Ovary (tissue), 9 donors: ENCODE measurements around the gene PHOX2B. TPM values are rescaled to one million over a fixed set of nuclear protein-coding genes. Genes with fewer than 3 reads are reported as not detected.

Experiments used
- DNase-seq, 5 donors: peaks; one replicate each; pipeline ENCODE4 v3.0.0-alpha.2; 2019 to 2020
- H3K27ac ChIP-seq, 2 donors: fragments of 200-600 bp; one replicate each; pipeline versions ENCODE4 v1.5.1 to v1.8.0; 2019 to 2022
- H3K27me3 ChIP-seq: fragments of 200-600 bp; one replicate; pipeline ENCODE4 v1.8.0; 2022
- H3K36me3 ChIP-seq: fragments of 200-600 bp; sonication (generic); one replicate; pipeline ENCODE4 v1.5.1; 2019
- H3K4me1 ChIP-seq: one replicate; pipeline ENCODE4 v1.8.1; 2013; ENCODE audit warnings: mild to moderate bottlenecking, moderate library complexity; ENCODE audit not compliant: insufficient read depth
- H3K4me3 ChIP-seq: fragments of 200-600 bp; sonication (generic); one replicate; pipeline ENCODE4 v1.5.1; 2017
- H3K9me3 ChIP-seq, 2 donors: fragments of 200-600 bp in 1 of 2; sonication (generic) in 1 of 2; one replicate each; pipeline versions ENCODE4 v1.5.1 to v1.8.1; 2013 to 2019; ENCODE audit warnings: mild to moderate bottlenecking in 1 of 2, moderate library complexity in 1 of 2
- CTCF ChIP-seq, 3 donors: fragments of 450-650 bp in 2 of 3; fragments of 200-600 bp in 1 of 3; IDR thresholded peaks; one replicate each; pipeline versions ENCODE4 v1.5.1 to v1.8.0; 2016 to 2022; ENCODE audit warnings: antibody characterized with exemption in 3 of 3, mild to moderate bottlenecking in 1 of 3
- EP300 ChIP-seq: sonication (generic); formaldehyde crosslinking; IDR thresholded peaks from one replicate; pipeline ENCODE4 v1.6.1; 2017; ENCODE audit warnings: antibody characterized with exemption
- POLR2A ChIP-seq: fragments of 450-650 bp; IDR thresholded peaks from one replicate; pipeline ENCODE4 v1.6.1; 2017; ENCODE audit warnings: antibody characterized with exemption, mild to moderate bottlenecking, moderate library complexity
- WGBS, 3 donors: extraction: QIAGEN DNeasy Blood & Tissue Kit in 1 of 3; methylation state at CpG; one replicate each; pipeline versions ENCODE4 v1.1.5 to v1.1.7; 2013 to 2017; 5-methylcytosine and 5-hydroxymethylcytosine counted together
- intact Hi-C, 4 donors: fragments of 100-400 bp; cut with DNase I; formaldehyde crosslinking; loops; one replicate each; pipeline versions ENCODE4 v1.11.0 to v1.15.1; 2022 to 2023
- polyA plus RNA-seq, 2 donors: library from polyadenylated mRNA; stranded (reverse); fragments of 200-250 nt in 1 of 2; fragments of 350-450 nt in 1 of 2; fragmentation: Illumina TruSeq in 1 of 2; extraction: RNeasy Lipid Tissue Mini Kit (QIAGEN cat#74804) in 1 of 2; gene quantifications; one replicate each; pipeline ENCODE4 v1.2.3, GENCODE V29; 2013 to 2014
- total RNA-seq, 7 donors: library from RNA; depleted of rRNA in 2 of 7; stranded (reverse); fragments of >200 nt in 2 of 7; fragmentation: NEBNext Ultra II Directional in 3 of 7; extraction: Animal tissue kit (Norgen Biotek cat#: 25700) in 3 of 7; gene quantifications; one replicate each; pipeline versions ENCODE4 v1.1.0 to v1.2.4, GENCODE V29; 2016 to 2023
- donor health status: DM: no; HTN: no; CAD: no; lungs with moderate emphysema.
- donor health status: DM: no; HTN: no; CAD: no.
- donor health status: Bipolar disorder and iron deficiency.
- donor health status: DM: yes; HTN: yes; CAD: no.
- donor health status: DM: no; HTN: no; CAD: no.
- donor health status: DM: yes; HTN: yes; CAD: no.

PHOX2B gene
- total and polyA plus RNA-seq, 9 donors: not detected

DNA sequence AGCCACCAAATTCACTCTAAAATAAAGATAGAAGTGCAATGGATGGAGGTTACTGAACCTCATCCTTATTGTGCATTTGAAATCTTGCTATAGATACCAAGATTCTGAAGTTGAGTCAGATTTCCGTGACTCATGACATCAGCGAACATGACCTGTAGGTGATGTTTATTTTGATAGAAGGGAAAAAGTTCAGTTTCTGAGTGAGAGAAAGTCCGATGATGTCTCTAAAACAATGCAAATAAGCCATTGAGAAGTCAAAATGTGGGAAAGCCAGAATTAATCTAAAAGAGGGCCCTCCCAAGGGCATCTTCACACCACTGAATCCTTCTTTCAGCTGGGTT is 20.0 kb downstream of the PHOX2B start:
- Histone ChIP-seq H3K9me3 (no peaks in the 10 kb centered on the region), H3K27ac (no peak overlapping the region), H3K27me3 (no peaks in the 10 kb centered on the region), H3K4me3 (no peak overlapping the region), H3K36me3 (no peaks in the 10 kb centered on the region), H3K4me1 (no peaks in the 10 kb centered on the region)
- WGBS, 3 donors: 62 to 75% (median 68%) methylated on average over 3 of the region's 3 CpGs
- TF ChIP-seq EP300: no peak
- no peak for TF ChIP-seq POLR2A
- TF ChIP-seq CTCF (IDR thresholded peaks at IDR 0.05): no peak
- intact Hi-C loops: no loop called here
- no peak for DNase-seq

GRCh38 chr4:41727861-41728572 is 20.5 kb downstream of the PHOX2B start:
- no peaks in the 10 kb centered on the region for H3K27me3 ChIP-seq
- TF ChIP-seq CTCF (IDR thresholded peaks at IDR 0.05) (no peak), EP300 (no peak), POLR2A (no peak)
- no peak overlapping the region for H3K27ac ChIP-seq
- intact Hi-C loops: no loop called here
- 59 to 69% (median 64%) methylated on average over 4 of the region's 4 CpGs for WGBS, 3 donors
- no peak overlapping the region for H3K4me3 ChIP-seq
- no peaks in the 10 kb centered on the region for H3K4me1 ChIP-seq
- H3K9me3 ChIP-seq: no peaks in the 10 kb centered on the region
- no peak for DNase-seq
- no peaks in the 10 kb centered on the region for H3K36me3 ChIP-seq

- no peaks in the 10 kb centered on the region for H3K36me3 ChIP-seq
- no peaks in the 10 kb centered on the region for H3K4me1 ChIP-seq
- H3K27me3 ChIP-seq: no peaks in the 10 kb centered on the region
- TF ChIP-seq CTCF (IDR thresholded peaks at IDR 0.05) (no peak), POLR2A (no peak), EP300 (no peak)
- H3K27ac ChIP-seq: no peak overlapping the region
- 0 to 6% (median 2%) methylated on average over 1 of the region's 1 CpG for WGBS, 3 donors
- no peak for DNase-seq
- intact Hi-C loops: no loop called here
- H3K9me3 ChIP-seq: no peaks in the 10 kb centered on the region
- no peak overlapping the region for H3K4me3 ChIP-seq
Measured at GRCh38 chr4:41725254-41725653, 23.3 kb downstream of the PHOX2B start.

DNA sequence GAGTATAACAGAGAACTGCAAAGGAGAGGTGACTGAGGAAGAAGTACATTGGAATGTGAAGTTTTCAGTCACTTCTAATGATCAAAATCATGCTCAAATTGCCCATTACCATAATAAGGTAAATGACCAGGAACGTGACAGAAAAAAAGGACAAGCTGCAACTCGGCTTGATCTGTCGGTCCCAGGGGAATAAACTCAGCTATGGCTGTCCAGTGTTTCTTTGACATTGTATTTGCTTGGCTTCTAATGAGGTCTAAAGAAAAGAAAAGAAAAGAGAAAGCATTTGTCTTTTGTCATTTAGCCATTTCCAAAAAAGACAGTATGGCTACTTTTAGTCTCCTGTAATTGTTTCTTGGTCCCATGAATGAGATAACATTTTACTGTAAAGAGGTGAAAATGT is 25.2 kb downstream of the PHOX2B start:
- H3K27me3 ChIP-seq: no peaks in the 10 kb centered on the region
- intact Hi-C loops: no loop called here
- TF ChIP-seq POLR2A: no peak

GRCh38 chr4:41722181-41722580 is 26.3 kb downstream of the PHOX2B start:
- H3K27ac ChIP-seq: no peak overlapping the region
- H3K9me3 ChIP-seq: no peaks in the 10 kb centered on the region
- TF ChIP-seq EP300 (no peak), CTCF (IDR thresholded peaks at IDR 0.05) (no peak), POLR2A (no peak)
- H3K4me1 ChIP-seq: no peaks in the 10 kb centered on the region
- WGBS, 3 donors: 90 to 97% (median 90%) methylated on average over 1 of the region's 1 CpG
- H3K36me3 ChIP-seq: no peaks in the 10 kb centered on the region
- H3K4me3 ChIP-seq: no peak overlapping the region
- no peaks in the 10 kb centered on the region for H3K27me3 ChIP-seq
- no peak for DNase-seq
- intact Hi-C loops: no loop called here

More for the DNA sequence above, 25.2 kb downstream of the PHOX2B start:
- DNase-seq: no peak
- H3K36me3 ChIP-seq: no peaks in the 10 kb centered on the region
- no peaks in the 10 kb centered on the region for H3K4me1 ChIP-seq
- H3K9me3 ChIP-seq: no peaks in the 10 kb centered on the region
- 78 to 79% (median 79%) methylated on average over 3 of the region's 3 CpGs for WGBS, 3 donors
- H3K4me3 ChIP-seq: no peak overlapping the region
- no peak overlapping the region for H3K27ac ChIP-seq
